IPS-18a (cell line): Measurements from ENCODE around the gene IFT88.

ENCODE experiments used
- H3K27ac ChIP-seq: one replicate; pipeline ENCODE4 v1.5.1; 2013; ENCODE audit warnings: low read length
- H3K27me3 ChIP-seq: one replicate; pipeline ENCODE4 v1.6.1; 2013; ENCODE audit warnings: mild to moderate bottlenecking, low read length; ENCODE audit not compliant: control insufficient read depth, insufficient read depth
- H3K36me3 ChIP-seq: one replicate; pipeline ENCODE4 v1.6.1; 2013; ENCODE audit warnings: low read depth, low read length; ENCODE audit not compliant: control insufficient read depth
- H3K4me1 ChIP-seq: one replicate; pipeline ENCODE4 v1.6.1; 2013; ENCODE audit warnings: low read depth, low read length; ENCODE audit not compliant: control insufficient read depth
- H3K4me3 ChIP-seq: one replicate; pipeline ENCODE4 v1.5.1; 2013; ENCODE audit warnings: low read length
- H3K9ac ChIP-seq: one replicate; pipeline ENCODE4 v1.6.1; 2013; ENCODE audit warnings: mild to moderate bottlenecking, low read length, moderate library complexity
- H3K9me3 ChIP-seq: one replicate; pipeline ENCODE4 v1.6.1; 2013; ENCODE audit warnings: low read depth, low read length; ENCODE audit not compliant: control insufficient read depth

Gene IFT88

GRCh38 chr13:20721058-20721453, 154.1 kb downstream of the IFT88 start:
- H3K4me1 ChIP-seq: peaks cover 9% of the 10 kb centered on the region
- no peaks in the 10 kb centered on the region for H3K36me3 ChIP-seq
- no peak overlapping the region for H3K27ac ChIP-seq
- H3K9ac ChIP-seq: no peak overlapping the region
- no peaks in the 10 kb centered on the region for H3K9me3 ChIP-seq
- peaks cover 63% of the 10 kb centered on the region for H3K27me3 ChIP-seq
- peak overlapping the region; percentile 64 for H3K4me3 ChIP-seq

GRCh38 chr13:20721454-20722357, 154.7 kb downstream of the IFT88 start:
- Histone ChIP-seq H3K4me3 (peak overlapping the region; percentile 64), H3K36me3 (no peaks in the 10 kb centered on the region), H3K9ac (no peak overlapping the region), H3K9me3 (no peaks in the 10 kb centered on the region), H3K27me3 (peaks cover 57% of the 10 kb centered on the region), H3K27ac (no peak overlapping the region), H3K4me1 (peaks cover 6% of the 10 kb centered on the region)

GRCh38 chr13:20727856-20728255, 160.9 kb downstream of the IFT88 start:
- Histone ChIP-seq H3K27ac (no peak overlapping the region), H3K27me3 (peaks cover 5% of the 10 kb centered on the region), H3K36me3 (no peaks in the 10 kb centered on the region)

GRCh38 chr13:20728579-20729311, 161.8 kb downstream of the IFT88 start:
- Histone ChIP-seq H3K4me3 (no peak overlapping the region), H3K9ac (no peak overlapping the region), H3K27ac (no peak overlapping the region), H3K9me3 (no peaks in the 10 kb centered on the region), H3K4me1 (no peaks in the 10 kb centered on the region), H3K36me3 (no peaks in the 10 kb centered on the region), H3K27me3 (no peaks in the 10 kb centered on the region)

More at GRCh38 chr13:20727856-20728255, 160.9 kb downstream of the IFT88 start:
- H3K4me3 ChIP-seq: no peak overlapping the region
- no peak overlapping the region for H3K9ac ChIP-seq
- no peaks in the 10 kb centered on the region for H3K4me1 ChIP-seq
- no peaks in the 10 kb centered on the region for H3K9me3 ChIP-seq

- H3K9me3 ChIP-seq: no peaks in the 10 kb centered on the region
- no peaks in the 10 kb centered on the region for H3K4me1 ChIP-seq
- H3K9ac ChIP-seq: no peak overlapping the region
- no peaks in the 10 kb centered on the region for H3K36me3 ChIP-seq
- no peaks in the 10 kb centered on the region for H3K27me3 ChIP-seq
- no peak overlapping the region for H3K4me3 ChIP-seq
- no peak overlapping the region for H3K27ac ChIP-seq
Measured at GRCh38 chr13:20729633-20730585, 163.0 kb downstream of the IFT88 start.

GRCh38 chr13:20738616-20739015, 171.7 kb downstream of the IFT88 start:
- no peaks in the 10 kb centered on the region for H3K9me3 ChIP-seq
- H3K36me3 ChIP-seq: no peaks in the 10 kb centered on the region
- H3K27me3 ChIP-seq: no peaks in the 10 kb centered on the region
- no peak overlapping the region for H3K9ac ChIP-seq
- no peak overlapping the region for H3K4me3 ChIP-seq
- no peaks in the 10 kb centered on the region for H3K4me1 ChIP-seq
- H3K27ac ChIP-seq: no peak overlapping the region

- Histone ChIP-seq H3K4me1 (no peaks in the 10 kb centered on the region), H3K36me3 (no peaks in the 10 kb centered on the region), H3K4me3 (no peak overlapping the region), H3K9ac (no peak overlapping the region), H3K9me3 (no peaks in the 10 kb centered on the region), H3K27ac (no peak overlapping the region), H3K27me3 (no peaks in the 10 kb centered on the region)
Measured at GRCh38 chr13:20740021-20740420, 173.1 kb downstream of the IFT88 start.
